ENCODE data around the gene APOL1. TPM values are rescaled to one million over a fixed set of nuclear protein-coding genes. Genes with fewer than 3 reads are reported as not detected.
"Not testable (repeated sequence)": the region's sequence is repeated elsewhere in the genome, so short reads cannot be mapped to it uniquely, and the experiment has no call there.

APOL1 gene
- total and polyA plus RNA-seq, 10 of the 15 experiments (the other 5 are each of a cell fraction or from before 2014, with no cell fraction given), result 9.0 to 42.0 (median 17.6) TPM

- BruUV-seq (replicated peaks), result no TSS peak
- 44% methylated on average over 6 of the region's 6 CpGs for WGBS (ENCODE audit: insufficient coverage, insufficient replicate concordance, low lambda C conversion rate, missing lambda C conversion rate)
- Histone ChIP-seq H3K4me3 (no peak overlapping the region), H3K36me3 (ENCODE audit: control insufficient read depth in 2 of 2, insufficient read depth in 2 of 2, low read length in 1 of 2) (no peaks in the 10 kb centered on the region), H3K4me1 (ENCODE audit: control insufficient read depth, insufficient read depth, low read length) (no peaks in the 10 kb centered on the region), H3K27ac (ENCODE audit: control insufficient read depth, insufficient read depth) (no peak overlapping the region), H3K9me3 (replicated peaks; ENCODE audit: control insufficient read depth, insufficient read depth, low read length) (0 out of 3 replicates have a peak, but pooled peaks cover under 1% of the 10 kb centered on the region), H2AFZ (ENCODE audit: control insufficient read depth, low read depth, low read length) (no peak overlapping the region), H4K20me1 (ENCODE audit: control insufficient read depth, insufficient read depth) (no peaks in the 10 kb centered on the region), H3K9ac (ENCODE audit: control insufficient read depth, insufficient read depth, low read length) (no peak overlapping the region), H3K79me2 (ENCODE audit: control insufficient read depth, insufficient read depth, low read length) (no peaks in the 10 kb centered on the region), H3K27me3 (replicated peaks in 1 of 2; ENCODE audit: control insufficient read depth in 2 of 2, insufficient read depth in 2 of 2, low read length in 1 of 2) (no peaks in the 10 kb centered on the region), H3K4me2 (ENCODE audit: control insufficient read depth, insufficient read depth) (no peak overlapping the region)
- ATAC-seq, result no peak
- ChIA-PET CTCF (interaction anchor here (1.1 to 1.9 kb wide), 3 partner anchors 10 to 17 kb away, joined by 5 to 7 read pairs (median 6); no protein-coding TSS in a partner anchor), SMC1A (ENCODE audit: uncharacterized antibody, unreplicated experiment) (interaction anchor here (0.6 to 1.6 kb wide), 4 partner anchors 9 to 35 kb away, joined by 3 to 5 read pairs (median 4); partner anchors contain the start of gene APOL2), POLR2A (no interaction called here), RAD21 (ENCODE audit: unreplicated experiment) (interaction anchor here (1.0 kb wide), 1 partner anchor 9 kb away, joined by 3 read pairs; no protein-coding TSS in a partner anchor)
- intact Hi-C loops (cut with micrococcal nuclease; ENCODE audit: unreplicated experiment) (no loop called here), in situ Hi-C loops (cut with MboI) (no loop called here)
- DNase-seq (ENCODE audit: low read depth, low spot score), result no peak
- no peak for FAIRE-seq
- TF ChIP-seq RAD51 (IDR thresholded peaks at IDR 0.05) (no peak), KLF5 (IDR thresholded peaks at IDR 0.05; ENCODE audit: partially characterized antibody) (no peak), ZNF384 (IDR thresholded peaks at IDR 0.05; ENCODE audit: borderline replicate concordance, low read depth, low read length) (no peak), POLR2AphosphoS5 (IDR thresholded peaks at IDR 0.05; ENCODE audit: low read length) (no peak), YBX1 (IDR thresholded peaks at IDR 0.05) (no peak), MTA2 (IDR thresholded peaks at IDR 0.05; ENCODE audit: low read depth) (no peak)
These were observed 48.3 kb upstream of the APOL1 start for GRCh38 chr22:36204632-36205015.

- H3K4me2 ChIP-seq (ENCODE audit: control insufficient read depth, insufficient read depth); H2AFZ ChIP-seq (ENCODE audit: control insufficient read depth, low read depth, low read length); H3K4me1 ChIP-seq (ENCODE audit: control insufficient read depth, insufficient read depth, low read length); FAIRE-seq; H3K36me3 ChIP-seq (ENCODE audit: control insufficient read depth in 2 of 2, insufficient read depth in 2 of 2, low read length in 1 of 2); ATAC-seq; H3K27me3 ChIP-seq (replicated peaks in 1 of 2; ENCODE audit: control insufficient read depth in 2 of 2, insufficient read depth in 2 of 2, low read length in 1 of 2); H3K79me2 ChIP-seq (ENCODE audit: control insufficient read depth, insufficient read depth, low read length); in situ Hi-C loops (cut with MboI); DNase-seq (ENCODE audit: low read depth, low spot score); intact Hi-C loops (cut with micrococcal nuclease; ENCODE audit: unreplicated experiment); H4K20me1 ChIP-seq (ENCODE audit: control insufficient read depth, insufficient read depth); H3K27ac ChIP-seq (ENCODE audit: control insufficient read depth, insufficient read depth); H3K4me3 ChIP-seq; BruUV-seq (replicated peaks); RAD21 ChIA-PET (ENCODE audit: unreplicated experiment); SMC1A ChIA-PET (ENCODE audit: uncharacterized antibody, unreplicated experiment); POLR2A ChIA-PET; H3K9me3 ChIP-seq (replicated peaks; ENCODE audit: control insufficient read depth, insufficient read depth, low read length); H3K9ac ChIP-seq (ENCODE audit: control insufficient read depth, insufficient read depth, low read length): not testable (repeated sequence)
- CTCF ChIA-PET, result interaction anchor here (1.8 to 1.9 kb wide), 2 partner anchors 11 to 16 kb away, joined by 5 to 6 read pairs; no protein-coding TSS in a partner anchor
- 41% methylated on average over 5 of the region's 5 CpGs for WGBS (ENCODE audit: insufficient coverage, insufficient replicate concordance, low lambda C conversion rate, missing lambda C conversion rate)
- TF ChIP-seq BCL3 (IDR thresholded peaks at IDR 0.05; ENCODE audit: borderline replicate concordance, insufficient read depth, low read depth, low read length, poor library complexity, severe bottlenecking), result peak; percentile 65
These were observed 47.4 kb upstream of the APOL1 start for GRCh38 chr22:36205573-36205972.
